ENCODE measurements around the gene PCGF3.

GRCh38 chr4:777520-778262 is 72.1 kb downstream of the PCGF3 start:
- TF ChIP-seq CTCF (IDR thresholded peaks at IDR 0.05 in 2 of 3, conservative IDR thresholded peaks at IDR 0.05 in 1 of 3; ENCODE audit: borderline replicate concordance in 1 of 3, insufficient read depth in 1 of 3, low read depth in 2 of 3, low read length in 2 of 3) (no peak), REST (IDR thresholded peaks at IDR 0.05; ENCODE audit: low read depth) (no peak), EZH2 (IDR thresholded peaks at IDR 0.05) (no peak), YY1 (IDR thresholded peaks at IDR 0.05; ENCODE audit: extremely low read depth, insufficient replicate concordance, low read depth, low read length) (no peak), TCF7L2 (IDR thresholded peaks at IDR 0.05; ENCODE audit: borderline replicate concordance, extremely low read depth, insufficient read depth, insufficient read length) (no peak), POLR2A (IDR thresholded peaks at IDR 0.05; ENCODE audit: borderline replicate concordance, extremely low read depth, insufficient read depth, insufficient read length) (no peak), ZNF274 (IDR thresholded peaks at IDR 0.05; ENCODE audit: low read depth, low read length) (no peak), SP1 (IDR thresholded peaks at IDR 0.05; ENCODE audit: low read depth) (no peak), JUND (IDR thresholded peaks at IDR 0.05) (no peak)
